Gastrocnemius medialis (tissue), 4 donors: ENCODE results near the gene FBRSL1. TPM values are rescaled to one million over a fixed set of nuclear protein-coding genes. Genes with fewer than 3 reads are reported as not detected.

ENCODE experiments used
- ATAC-seq, 2 donors: fragments of 150-250 bp; one replicate each; pipeline ENCODE4 v1.9.1; 2016
- DNase-seq, 2 donors: peaks; one replicate each; pipeline ENCODE4 v3.0.0-alpha.2; 2019
- H3K27ac ChIP-seq, 4 donors: fragments of 200-600 bp; sonication (generic); 1 replicate in 1 of 4; 2 replicates in 3 of 4; pipeline ENCODE4 v1.5.1; 2016 to 2018; ENCODE audit warnings: mild to moderate bottlenecking in 2 of 4, moderate library complexity in 1 of 4
- H3K27me3 ChIP-seq, 3 donors: fragments of 200-600 bp; sonication (generic) in 2 of 3; 1 replicate in 1 of 3; 2 replicates in 2 of 3; pipeline versions ENCODE4 v1.5.1 to v1.6.0; 2016 to 2019; ENCODE audit warnings: mild to moderate bottlenecking in 1 of 3, moderate library complexity in 1 of 3
- H3K36me3 ChIP-seq, 2 donors: fragments of 200-600 bp; sonication (generic) in 1 of 2; one replicate each; pipeline ENCODE4 v1.5.1; 2017 to 2018
- H3K4me1 ChIP-seq, 2 donors: fragments of 200-600 bp; sonication (generic) in 1 of 2; one replicate each; pipeline ENCODE4 v1.5.1; 2016 to 2017; ENCODE audit warnings: mild to moderate bottlenecking in 2 of 2
- H3K4me3 ChIP-seq, 4 donors: fragments of 200-600 bp; sonication (generic) in 3 of 4; 1 replicate in 1 of 4; 2 replicates in 3 of 4; pipeline ENCODE4 v1.5.1; 2016 to 2019; ENCODE audit warnings: mild to moderate bottlenecking in 2 of 4
- H3K9me3 ChIP-seq, 3 donors: fragments of 200-600 bp; sonication (generic) in 2 of 3; 1 replicate in 1 of 3; 2 replicates in 2 of 3; pipeline ENCODE4 v1.5.1; 2016 to 2019
- CTCF ChIP-seq, 5 experiments: fragments of 450-650 bp in 3 of 5; fragments of 200-600 bp in 2 of 5; sonication (generic) in 2 of 5; IDR thresholded peaks in 4 of 5; conservative IDR thresholded peaks in 1 of 5; 1 replicate in 4 of 5; 2 replicates in 1 of 5; pipeline ENCODE4 v1.5.1; 2016 to 2019; ENCODE audit warnings: antibody characterized with exemption in 5 of 5, mild to moderate bottlenecking in 3 of 5, moderate library complexity in 3 of 5
- POLR2A ChIP-seq, 2 donors: fragments of 450-650 bp; IDR thresholded peaks; one replicate each; pipeline ENCODE4 v1.6.1; 2017; ENCODE audit warnings: antibody characterized with exemption in 2 of 2, mild to moderate bottlenecking in 2 of 2, moderate library complexity in 2 of 2
- in situ Hi-C, 4 donors: fragments of 200-750 bp; cut with MboI; loops; one replicate each; pipeline versions ENCODE4 v1.15.0 to v1.8.0; 2017; ENCODE audit warnings: low sequenced_read_pairs in 4 of 4
- intact Hi-C: fragments of 100-400 bp; cut with DNase I; formaldehyde crosslinking; loops from one replicate; pipeline ENCODE4 v1.15.1; 2023; ENCODE audit warnings: low total_unique reads
- total RNA-seq, 4 donors: library from RNA; depleted of rRNA; stranded (reverse); fragments of >200 nt; gene quantifications; one replicate each; pipeline versions ENCODE4 v1.1.0 to v1.2.3, GENCODE V29; 2016

FBRSL1 gene
- total RNA-seq, 4 donors from 2014 or later: 8.4 to 29.4 (median 22.8) TPM

GRCh38 chr12:132514838-132515237 is 24.9 kb downstream of the FBRSL1 start:
- Histone ChIP-seq H3K4me3 (no peak overlapping the region), H3K36me3 (peaks cover 0 to 4% of the 10 kb centered on the region in 2 donors), H3K27me3 (no peaks in the 10 kb centered on the region), H3K27ac (no peak overlapping the region), H3K4me1 (peaks cover 0 to 3% of the 10 kb centered on the region in 2 donors), H3K9me3 (no peaks in the 10 kb centered on the region)
- intact Hi-C loops: no loop called here
- TF ChIP-seq CTCF (IDR thresholded peaks at IDR 0.05 in 4 of 5, conservative IDR thresholded peaks at IDR 0.05 in 1 of 5) (no peak), POLR2A (IDR thresholded peaks at IDR 0.05) (no peak)
- no peak for DNase-seq
- no peak for ATAC-seq
- in situ Hi-C loops: no loop called here

- intact Hi-C loops: no loop called here
- in situ Hi-C loops: no loop called here
- TF ChIP-seq POLR2A (IDR thresholded peaks at IDR 0.05): no peak
- TF ChIP-seq CTCF (IDR thresholded peaks at IDR 0.05 in 4 of 5, conservative IDR thresholded peaks at IDR 0.05 in 1 of 5): no peak
Measured at GRCh38 chr12:132516095-132517012, 26.4 kb downstream of the FBRSL1 start.

GRCh38 chr12:132517013-132517739 is 27.2 kb downstream of the FBRSL1 start:
- TF ChIP-seq POLR2A (IDR thresholded peaks at IDR 0.05) (no peak), CTCF (IDR thresholded peaks at IDR 0.05 in 4 of 5, conservative IDR thresholded peaks at IDR 0.05 in 1 of 5) (no peak)
- no peaks in the 10 kb centered on the region for H3K27me3 ChIP-seq
- peaks cover 0 to 3% of the 10 kb centered on the region in 2 donors for H3K4me1 ChIP-seq
- ATAC-seq (no peak), DNase-seq (no peak)
- peaks cover 0 to 4% of the 10 kb centered on the region in 2 donors for H3K36me3 ChIP-seq
- H3K4me3 ChIP-seq: no peak overlapping the region
- no peak overlapping the region for H3K27ac ChIP-seq
- intact Hi-C loops (no loop called here), in situ Hi-C loops (no loop called here)
- no peaks in the 10 kb centered on the region for H3K9me3 ChIP-seq

More at GRCh38 chr12:132516095-132517012, 26.4 kb downstream of the FBRSL1 start:
- DNase-seq (no peak), ATAC-seq (no peak)
- Histone ChIP-seq H3K4me3 (no peak overlapping the region), H3K36me3 (peaks cover 0 to 4% of the 10 kb centered on the region in 2 donors), H3K27me3 (no peaks in the 10 kb centered on the region), H3K9me3 (no peaks in the 10 kb centered on the region), H3K27ac (no peak overlapping the region), H3K4me1 (peaks cover 0 to 3% of the 10 kb centered on the region in 2 donors)

- peaks cover 0 to 4% of the 10 kb centered on the region in 2 donors for H3K36me3 ChIP-seq
- ATAC-seq: no peak
- H3K27me3 ChIP-seq: no peaks in the 10 kb centered on the region
- no peak overlapping the region for H3K27ac ChIP-seq
- DNase-seq: no peak
- H3K4me3 ChIP-seq: no peak overlapping the region
- H3K4me1 ChIP-seq: peaks cover 0 to 2% of the 10 kb centered on the region in 2 donors
- TF ChIP-seq POLR2A (IDR thresholded peaks at IDR 0.05): no peak
- TF ChIP-seq CTCF (IDR thresholded peaks at IDR 0.05 in 4 of 5, conservative IDR thresholded peaks at IDR 0.05 in 1 of 5): no peak
- no peaks in the 10 kb centered on the region for H3K9me3 ChIP-seq
- intact Hi-C loops: no loop called here
- in situ Hi-C loops: no loop called here
Measured at GRCh38 chr12:132517740-132518100, 27.8 kb downstream of the FBRSL1 start.
